Prostate gland (tissue), 2 donors: Measurements from ENCODE around the gene TMEM59L. TPM values are rescaled to one million over a fixed set of nuclear protein-coding genes. Genes with fewer than 3 reads are reported as not detected.

Experiments
- DNase-seq: peaks from one replicate; pipeline ENCODE4 v3.0.0-alpha.2; 2019; ENCODE audit warnings: low spot score
- H3K27ac ChIP-seq, 2 donors: fragments of 200-600 bp; sonication (generic); 2 replicates each; pipeline ENCODE4 v1.5.1; 2017 to 2019
- H3K27me3 ChIP-seq: fragments of 200-600 bp; sonication (generic); replicated peaks from 2 replicates; pipeline ENCODE4 v1.5.1; 2019; ENCODE audit not compliant: insufficient read depth
- H3K36me3 ChIP-seq, 2 donors: fragments of 200-600 bp; sonication (generic); 1 replicate in 1 of 2; 2 replicates in 1 of 2; pipeline versions ENCODE4 v1.5.1 to v1.8.1; 2017 to 2019
- H3K4me1 ChIP-seq: fragments of 200-600 bp; sonication (generic); replicated peaks from 2 replicates; pipeline ENCODE4 v1.5.1; 2019
- H3K4me3 ChIP-seq, 2 donors: fragments of 200-600 bp; sonication (generic); 2 replicates each; pipeline ENCODE4 v1.5.1; 2017 to 2019
- H3K9me3 ChIP-seq: fragments of 200-600 bp; sonication (generic); 2 replicates; pipeline ENCODE4 v1.5.1; 2017
- CTCF ChIP-seq, 4 experiments: fragments of 200-600 bp in 2 of 4; fragments of 450-650 bp in 2 of 4; sonication (generic) in 2 of 4; IDR thresholded peaks; 1 replicate in 3 of 4; 2 replicates in 1 of 4; pipeline ENCODE4 v1.5.1; 2016 to 2019; ENCODE audit warnings: antibody characterized with exemption in 4 of 4, mild to moderate bottlenecking in 2 of 4, moderate library complexity in 2 of 4
- POLR2A ChIP-seq: fragments of 450-650 bp; IDR thresholded peaks from one replicate; pipeline ENCODE4 v1.6.1; 2016; ENCODE audit warnings: antibody characterized with exemption, mild to moderate bottlenecking
- POLR2AphosphoS5 ChIP-seq: sonication (generic); formaldehyde crosslinking; IDR thresholded peaks from one replicate; pipeline ENCODE4 v1.6.1; 2017; ENCODE audit warnings: antibody characterized with exemption
- WGBS: methylation state at CpG from one replicate; pipeline ENCODE4 v1.1.5; 2018; 5-methylcytosine and 5-hydroxymethylcytosine counted together
- intact Hi-C: fragments of 100-400 bp; cut with DNase I; formaldehyde crosslinking; loops from one replicate; pipeline ENCODE4 v1.14.2; 2022
- total RNA-seq, 2 donors: library from RNA; depleted of rRNA; stranded (reverse); fragments of >200 nt; gene quantifications; one replicate each; pipeline ENCODE4 v1.1.0, GENCODE V29; 2016

Gene TMEM59L
- total RNA-seq, 2 donors from 2014 or later, result 0.27 to 3.6 TPM

DNA sequence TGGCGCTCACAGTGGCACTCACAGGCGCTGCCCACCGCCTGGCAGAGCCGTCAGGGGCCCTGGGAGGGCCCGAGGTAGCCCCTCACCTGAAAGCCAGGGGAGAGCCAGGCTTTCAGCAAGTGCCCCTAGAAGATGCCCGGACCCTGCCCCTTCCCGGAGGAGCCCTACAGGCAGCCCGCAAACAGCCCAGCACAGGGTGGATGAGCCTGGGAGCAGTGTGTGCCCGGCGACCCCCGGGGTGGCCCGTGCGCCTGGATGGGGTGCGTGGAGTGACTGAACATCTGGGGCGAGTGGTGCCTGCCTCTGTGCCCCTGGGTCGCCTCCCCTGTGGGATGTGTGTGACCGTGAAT lies 7.5 kb upstream of the TMEM59L start:
- peaks cover 10% of the 10 kb centered on the region for H3K4me1 ChIP-seq
- WGBS, result 35% methylated on average over 11 of the region's 17 CpGs
- no peak for TF ChIP-seq CTCF (IDR thresholded peaks at IDR 0.05)
- TF ChIP-seq POLR2AphosphoS5, result no peak
- no peak for TF ChIP-seq POLR2A

GRCh38 chr19:18605546-18606280 lies 7.0 kb upstream of the TMEM59L start:
- intact Hi-C loops, result no loop called here
- TF ChIP-seq POLR2AphosphoS5 (no peak), POLR2A (no peak), CTCF (IDR thresholded peaks at IDR 0.05) (no peak)
- H3K27me3 ChIP-seq, result peaks cover 37% of the 10 kb centered on the region
- WGBS, result 9% methylated on average over 42 of the region's 65 CpGs
- no peaks in the 10 kb centered on the region for H3K36me3 ChIP-seq
- no peak overlapping the region for H3K4me3 ChIP-seq
- DNase-seq, result no peak
- peaks cover 10% of the 10 kb centered on the region for H3K4me1 ChIP-seq
- H3K9me3 ChIP-seq, result no peaks in the 10 kb centered on the region
- no peak overlapping the region for H3K27ac ChIP-seq

More for the DNA sequence above, 7.5 kb upstream of the TMEM59L start:
- Histone ChIP-seq H3K9me3 (no peaks in the 10 kb centered on the region), H3K36me3 (no peaks in the 10 kb centered on the region), H3K4me3 (no peak overlapping the region), H3K27ac (no peak overlapping the region), H3K27me3 (peaks cover 31% of the 10 kb centered on the region)
- intact Hi-C loops, result no loop called here
- no peak for DNase-seq

DNA sequence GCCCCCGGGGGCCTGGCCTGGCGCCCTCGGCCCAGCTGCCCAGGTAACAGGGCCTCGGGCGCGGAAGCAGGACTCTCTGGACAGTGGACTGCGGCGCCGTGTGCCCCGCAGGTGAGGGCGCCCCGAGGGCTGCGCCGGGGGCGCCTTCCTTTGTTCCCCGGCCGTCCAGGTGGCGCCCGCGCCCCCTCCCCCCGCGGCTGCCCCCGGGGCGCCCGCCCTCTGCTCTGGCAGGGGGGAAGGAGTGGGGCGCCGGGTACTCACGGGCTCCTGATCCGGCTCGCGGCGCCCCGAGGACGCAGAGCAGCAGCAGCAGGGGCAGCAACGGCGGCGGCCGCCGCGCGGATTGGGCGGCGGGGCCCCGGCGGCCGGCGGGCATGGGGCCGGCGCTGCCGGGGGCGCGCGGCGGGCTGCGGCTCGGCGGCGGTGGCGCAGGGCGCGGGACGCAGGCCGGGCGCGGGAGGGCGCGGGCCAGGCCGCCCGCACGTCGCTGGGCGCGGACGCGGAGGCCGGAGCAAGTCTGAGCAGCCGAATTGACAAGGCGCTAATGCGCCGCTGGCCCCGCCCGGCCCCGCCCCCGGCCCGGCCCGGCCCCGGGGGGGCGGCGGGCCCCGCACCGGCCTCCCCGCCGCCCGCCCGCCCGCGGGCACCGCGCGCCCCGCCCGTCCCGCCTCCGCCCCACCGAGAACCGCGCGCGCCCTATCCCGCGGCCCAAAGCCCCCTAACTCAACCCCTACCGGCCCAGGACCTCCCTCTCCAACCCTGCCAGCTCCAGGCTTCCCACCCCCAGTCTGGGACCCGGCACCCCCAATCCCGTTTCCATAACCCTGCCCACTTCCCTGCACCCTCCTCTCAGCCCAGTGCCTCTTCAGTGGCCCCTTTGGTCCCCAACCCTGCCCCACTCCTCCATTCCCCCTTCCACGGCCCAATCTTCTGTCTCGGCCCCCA lies 6.1 kb upstream of the TMEM59L start, which contains the start of gene CRLF1:
CRLF1 (minus strand) TSS at position 519 of the 945 bp plus-strand sequence; CDS start at position 376, 143 bp downstream.
- intact Hi-C loops, result no loop called here
- Histone ChIP-seq H3K9me3 (no peaks in the 10 kb centered on the region), H3K27me3 (peaks cover 44% of the 10 kb centered on the region), H3K27ac (no peak within 1 kb of the TSS), H3K4me3 (peak within 1 kb of the TSS in 1 of 2 donors; percentile 16), H3K4me1 (peaks cover 11% of the 10 kb centered on the region), H3K36me3 (no peaks in the 10 kb centered on the region)
- DNase-seq, result no peak
- TF ChIP-seq CTCF (IDR thresholded peaks at IDR 0.05) (no peak), POLR2AphosphoS5 (no peak), POLR2A (no peak)
- 2% methylated on average over 4 of the region's 116 CpGs for WGBS

DNA sequence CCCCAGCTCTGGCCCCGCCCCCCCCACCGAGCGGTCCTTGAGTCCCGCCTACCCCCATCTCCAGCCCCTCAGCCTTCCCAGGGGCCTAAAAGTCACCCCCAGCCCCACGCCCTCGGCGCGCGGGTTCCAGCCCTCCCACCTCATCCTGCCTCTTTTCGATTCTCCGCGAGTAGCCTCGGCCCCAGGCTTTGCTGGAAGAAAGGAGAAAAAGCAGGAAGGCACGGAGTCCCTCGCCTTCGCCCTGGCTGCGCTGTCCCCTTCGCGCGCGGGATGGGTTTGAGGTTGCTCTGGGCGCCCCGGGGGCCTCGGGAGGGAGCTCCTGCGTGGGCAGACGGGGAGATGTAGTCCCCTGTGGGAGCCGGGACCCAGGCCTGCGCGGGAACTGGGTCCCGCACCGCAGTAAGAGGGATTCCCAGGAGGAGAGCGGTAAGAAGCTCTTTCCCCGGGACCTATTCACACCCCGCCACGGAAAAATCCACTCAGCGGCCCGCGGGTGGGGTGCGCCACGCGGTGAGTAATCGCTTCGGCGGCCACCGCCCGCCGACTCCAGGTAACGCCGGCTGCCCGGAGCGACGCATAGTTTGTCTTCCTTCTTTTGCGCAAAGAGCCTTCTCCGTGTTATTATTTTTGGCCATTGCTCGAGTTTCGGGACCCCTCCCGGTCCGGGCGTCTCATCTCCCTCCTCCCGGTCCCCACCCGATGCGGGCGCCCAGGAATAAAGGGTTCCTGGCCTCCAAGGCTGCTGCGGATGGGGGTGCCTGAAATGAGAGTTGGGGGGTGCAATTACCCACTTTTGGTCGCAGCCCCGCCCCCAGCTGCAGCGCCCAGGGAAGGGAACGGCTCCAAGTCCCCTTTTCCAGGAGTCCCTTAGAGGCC lies 5.2 kb upstream of the TMEM59L start:
- Histone ChIP-seq H3K4me3 (peak overlapping the region in 1 of 2 donors; percentile 16), H3K9me3 (no peaks in the 10 kb centered on the region), H3K27ac (no peak overlapping the region), H3K4me1 (peaks cover 16% of the 10 kb centered on the region), H3K36me3 (no peaks in the 10 kb centered on the region), H3K27me3 (peaks cover 49% of the 10 kb centered on the region)
- TF ChIP-seq CTCF (IDR thresholded peaks at IDR 0.05) (peak in 1 of 4 experiments; percentile 5), POLR2A (no peak)
- 2% methylated on average over 37 of the region's 68 CpGs for WGBS
- intact Hi-C loops, result no loop called here
- DNase-seq, result no peak
